ENCODE data around the gene SEM1.
"Not testable (repeated sequence)": the region's sequence is repeated elsewhere in the genome, so short reads cannot be mapped to it uniquely, and the experiment has no call there.

Gene SEM1

GRCh38 chr7:96700516-96700915, 9.1 kb downstream of the SEM1 start:
- no peak for DNase-seq

GRCh38 chr7:96699219-96699871, 10.3 kb downstream of the SEM1 start:
- DNase-seq = no peak

- DNase-seq = not testable (repeated sequence)
These were observed 11.2 kb downstream of the SEM1 start for GRCh38 chr7:96698449-96698848.

GRCh38 chr7:96697822-96698221, 11.8 kb downstream of the SEM1 start:
- no peak for DNase-seq

- no peak for DNase-seq
These were observed 14.1 kb downstream of the SEM1 start for GRCh38 chr7:96695581-96695980.

- DNase-seq = no peak
These were observed 15.6 kb downstream of the SEM1 start for GRCh38 chr7:96694082-96694481.

GRCh38 chr7:96691702-96692101, 17.9 kb downstream of the SEM1 start:
- no peak for DNase-seq

GRCh38 chr7:96689414-96689813, 20.2 kb downstream of the SEM1 start:
- DNase-seq = no peak

- DNase-seq = no peak
These were observed 23.3 kb downstream of the SEM1 start for GRCh38 chr7:96686305-96686704.

GRCh38 chr7:96685755-96686154, 23.9 kb downstream of the SEM1 start:
- no peak for DNase-seq

GRCh38 chr7:96685353-96685752, 24.3 kb downstream of the SEM1 start:
- DNase-seq = no peak

- no peak for DNase-seq
These were observed 29.8 kb downstream of the SEM1 start for GRCh38 chr7:96679886-96680285.

GRCh38 chr7:96676919-96677318, 32.7 kb downstream of the SEM1 start:
- no peak for DNase-seq

- DNase-seq = no peak
These were observed 34.1 kb downstream of the SEM1 start for GRCh38 chr7:96675548-96675947.

GRCh38 chr7:96674565-96674964, 35.1 kb downstream of the SEM1 start:
- DNase-seq = no peak

- no peak for DNase-seq
These were observed 37.8 kb downstream of the SEM1 start for GRCh38 chr7:96671854-96672253.

GRCh38 chr7:96670338-96671289, 39.0 kb downstream of the SEM1 start:
- DNase-seq = no peak

GRCh38 chr7:96669812-96670211, 39.8 kb downstream of the SEM1 start:
- DNase-seq = no peak

GRCh38 chr7:96667026-96667425, 42.6 kb downstream of the SEM1 start:
- no peak for DNase-seq

- no peak for DNase-seq
These were observed 44.0 kb downstream of the SEM1 start for GRCh38 chr7:96665689-96666088.

GRCh38 chr7:96664793-96665192, 44.9 kb downstream of the SEM1 start:
- DNase-seq = no peak

GRCh38 chr7:96663871-96664445, 45.7 kb downstream of the SEM1 start:
- no peak for DNase-seq

GRCh38 chr7:96663457-96663856, 46.2 kb downstream of the SEM1 start:
- DNase-seq = no peak

GRCh38 chr7:96662151-96662550, 47.5 kb downstream of the SEM1 start:
- DNase-seq = not testable (repeated sequence)
